Measurements from ENCODE around the gene TCEAL3.
A peak's percentile ranks its signal among the peaks of the same experiment; 100 is the strongest.
"Not testable (repeated sequence)": the region's sequence is repeated elsewhere in the genome, so short reads cannot be mapped to it uniquely, and the experiment has no call there.

The TCEAL3 gene

GRCh38 chrX:103586659-103587058 is 21.1 kb upstream of the TCEAL3 start:
- Mint-ChIP-seq H3K9me3 (peaks cover 26% of the 10 kb centered on the region), H3K4me1 (peaks cover 8% of the 10 kb centered on the region), H3K27me3 (ENCODE audit: low read depth, poor library complexity) (peaks cover 14% of the 10 kb centered on the region), H3K36me3 (ENCODE audit: low read depth) (peaks cover 18% of the 10 kb centered on the region), H3K4me3 (peak overlapping the region; percentile 96), H3K27ac (no peak overlapping the region)
- TF ChIP-seq, protein P1, sequence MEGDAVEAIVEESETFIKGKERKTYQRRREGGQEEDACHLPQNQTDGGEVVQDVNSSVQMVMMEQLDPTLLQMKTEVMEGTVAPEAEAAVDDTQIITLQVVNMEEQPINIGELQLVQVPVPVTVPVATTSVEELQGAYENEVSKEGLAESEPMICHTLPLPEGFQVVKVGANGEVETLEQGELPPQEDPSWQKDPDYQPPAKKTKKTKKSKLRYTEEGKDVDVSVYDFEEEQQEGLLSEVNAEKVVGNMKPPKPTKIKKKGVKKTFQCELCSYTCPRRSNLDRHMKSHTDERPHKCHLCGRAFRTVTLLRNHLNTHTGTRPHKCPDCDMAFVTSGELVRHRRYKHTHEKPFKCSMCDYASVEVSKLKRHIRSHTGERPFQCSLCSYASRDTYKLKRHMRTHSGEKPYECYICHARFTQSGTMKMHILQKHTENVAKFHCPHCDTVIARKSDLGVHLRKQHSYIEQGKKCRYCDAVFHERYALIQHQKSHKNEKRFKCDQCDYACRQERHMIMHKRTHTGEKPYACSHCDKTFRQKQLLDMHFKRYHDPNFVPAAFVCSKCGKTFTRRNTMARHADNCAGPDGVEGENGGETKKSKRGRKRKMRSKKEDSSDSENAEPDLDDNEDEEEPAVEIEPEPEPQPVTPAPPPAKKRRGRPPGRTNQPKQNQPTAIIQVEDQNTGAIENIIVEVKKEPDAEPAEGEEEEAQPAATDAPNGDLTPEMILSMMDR (IDR thresholded peaks at IDR 0.05), result no peak
- DNase-seq, result no peak

- H3K27ac Mint-ChIP-seq; DNase-seq; H3K27me3 Mint-ChIP-seq (ENCODE audit: low read depth, poor library complexity); H3K4me1 Mint-ChIP-seq; H3K4me3 Mint-ChIP-seq: not testable (repeated sequence)
- Mint-ChIP-seq H3K9me3 (peaks cover 43% of the 10 kb centered on the region), H3K36me3 (ENCODE audit: low read depth) (peaks cover 62% of the 10 kb centered on the region)
These were observed 15.5 kb upstream of the TCEAL3 start for GRCh38 chrX:103592295-103592694.

DNA sequence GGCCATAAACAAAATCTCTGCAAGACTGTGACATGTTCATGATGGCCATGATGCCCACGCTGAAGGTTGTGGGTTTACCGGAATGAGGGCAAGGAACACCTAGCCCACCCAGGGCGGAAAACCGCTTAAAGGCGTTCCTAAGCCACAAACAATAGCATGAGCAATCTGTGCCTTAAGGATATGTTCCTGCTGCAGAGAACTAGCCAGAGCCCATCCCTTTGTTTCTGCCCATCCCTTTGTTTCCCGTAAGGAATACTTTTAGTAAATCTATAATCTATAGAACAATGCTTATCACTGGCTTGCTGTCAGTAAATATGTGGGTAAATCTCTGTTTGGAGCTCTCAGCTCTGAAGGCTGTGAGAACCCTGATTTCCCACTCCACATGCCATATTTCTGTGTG is 12.6 kb upstream of the TCEAL3 start:
- H3K27me3 Mint-ChIP-seq (ENCODE audit: low read depth, poor library complexity); H3K27ac Mint-ChIP-seq; H3K4me3 Mint-ChIP-seq; H3K4me1 Mint-ChIP-seq; DNase-seq: not testable (repeated sequence)
- peaks cover 43% of the 10 kb centered on the region for H3K9me3 Mint-ChIP-seq
- H3K36me3 Mint-ChIP-seq (ENCODE audit: low read depth), result peaks cover 68% of the 10 kb centered on the region

DNA sequence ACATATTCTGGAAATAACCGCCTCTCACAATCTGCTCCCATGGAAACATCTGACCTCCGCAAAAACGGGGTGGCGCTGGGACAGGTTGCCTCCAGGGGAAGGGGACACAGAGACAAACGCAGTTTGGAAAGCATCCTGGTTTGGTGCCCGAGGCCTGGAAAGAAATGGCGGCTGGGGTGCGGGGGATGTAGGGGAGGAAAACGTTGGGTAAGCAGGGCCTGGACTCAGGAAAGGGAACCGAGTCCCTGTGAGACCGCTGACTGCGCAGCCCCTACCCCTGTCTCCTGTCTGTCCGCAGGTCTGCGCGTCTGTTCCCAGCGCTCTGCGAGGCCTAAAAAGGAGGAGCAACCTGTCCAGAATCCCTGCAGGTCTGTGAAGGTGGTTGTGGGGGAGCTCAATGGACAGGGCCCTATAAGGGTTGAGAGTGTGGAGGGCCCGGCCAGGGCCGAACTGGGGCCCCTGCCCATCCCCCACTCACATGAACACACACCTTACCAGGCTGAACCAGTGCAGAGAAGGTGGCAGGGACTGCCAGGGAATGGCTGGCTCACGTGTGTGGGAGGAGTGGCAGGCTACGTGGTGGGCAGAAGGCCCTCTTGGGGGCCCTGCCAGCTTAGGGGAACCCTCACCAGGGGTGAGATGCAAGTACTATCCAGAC is 672 bp downstream of the TCEAL3 start:
- DNase-seq, result no peak
- TF ChIP-seq, protein P1 (IDR thresholded peaks at IDR 0.05), result no peak
- Mint-ChIP-seq H3K27ac (no peak overlapping the region), H3K4me3 (peak overlapping the region; percentile 80), H3K9me3 (peaks cover 20% of the 10 kb centered on the region), H3K36me3 (ENCODE audit: low read depth) (peaks cover 17% of the 10 kb centered on the region), H3K27me3 (ENCODE audit: low read depth, poor library complexity) (peaks cover 15% of the 10 kb centered on the region), H3K4me1 (peaks cover 4% of the 10 kb centered on the region)

- no peak for DNase-seq
- Mint-ChIP-seq H3K4me3 (no peak overlapping the region), H3K27ac (no peak overlapping the region), H3K4me1 (peaks cover 4% of the 10 kb centered on the region), H3K36me3 (ENCODE audit: low read depth) (peaks cover 13% of the 10 kb centered on the region), H3K9me3 (peaks cover 20% of the 10 kb centered on the region), H3K27me3 (ENCODE audit: low read depth, poor library complexity) (peaks cover 15% of the 10 kb centered on the region)
- TF ChIP-seq, protein P1 (IDR thresholded peaks at IDR 0.05), result no peak
These were observed 2.5 kb downstream of the TCEAL3 start for GRCh38 chrX:103610282-103610681.

GRCh38 chrX:103613362-103613890 is 5.7 kb downstream of the TCEAL3 start:
- H3K27ac Mint-ChIP-seq, result no peak overlapping the region
- no peak overlapping the region for H3K4me3 Mint-ChIP-seq
- H3K27me3 Mint-ChIP-seq (ENCODE audit: low read depth, poor library complexity), result peaks cover under 1% of the 10 kb centered on the region
- H3K9me3 Mint-ChIP-seq, result peaks cover 19% of the 10 kb centered on the region
- DNase-seq, result no peak
- peaks cover 21% of the 10 kb centered on the region for H3K36me3 Mint-ChIP-seq (ENCODE audit: low read depth)
- H3K4me1 Mint-ChIP-seq, result peaks cover 4% of the 10 kb centered on the region
- TF ChIP-seq, protein P1 (IDR thresholded peaks at IDR 0.05), result no peak

GRCh38 chrX:103614999-103615398 is 7.2 kb downstream of the TCEAL3 start:
- TF ChIP-seq, protein P1 (IDR thresholded peaks at IDR 0.05), result no peak

More at GRCh38 chrX:103614999-103615398, 7.2 kb downstream of the TCEAL3 start:
- no peak for DNase-seq
- Mint-ChIP-seq H3K27me3 (ENCODE audit: low read depth, poor library complexity) (no peaks in the 10 kb centered on the region), H3K4me3 (no peak overlapping the region), H3K9me3 (peaks cover 26% of the 10 kb centered on the region), H3K36me3 (ENCODE audit: low read depth) (peaks cover 31% of the 10 kb centered on the region), H3K4me1 (no peaks in the 10 kb centered on the region), H3K27ac (no peak overlapping the region)

Data from nephron progenitor cell (in vitro differentiated cells).